RWPE2 (cell line): ENCODE data around the gene ZBTB21.

Experiments used
- ATAC-seq: fragments of 200-7000 bp; cut with Tn5 transposase; 3 replicates; pipeline ENCODE4 v1.9.1; 2021; ENCODE audit warnings: low read depth
- DNase-seq: peaks from one replicate; pipeline ENCODE4 v3.0.0-alpha.2; 2020; ENCODE audit warnings: low spot score
- H3K27ac ChIP-seq: fragments of 450-650 bp; 2 replicates; pipeline ENCODE4 v1.5.1; 2017; ENCODE audit warnings: mild to moderate bottlenecking; ENCODE audit not compliant: poor library complexity, severe bottlenecking
- H3K27me3 ChIP-seq: fragments of 250-450 bp; sonication (Bioruptor Pico); 2 replicates; pipeline ENCODE4 v1.5.1; 2021; ENCODE audit warnings: mild to moderate bottlenecking, moderate library complexity; ENCODE audit not compliant: insufficient read depth, poor library complexity, severe bottlenecking
- H3K36me3 ChIP-seq: fragments of 250-450 bp; sonication (Bioruptor Pico); 2 replicates; pipeline ENCODE4 v1.5.1; 2020; ENCODE audit warnings: low read depth, mild to moderate bottlenecking, moderate library complexity
- H3K4me1 ChIP-seq: fragments of 250-450 bp; sonication (Bioruptor Pico); 2 replicates; pipeline ENCODE4 v1.5.1; 2021; ENCODE audit warnings: mild to moderate bottlenecking, moderate library complexity; ENCODE audit not compliant: insufficient read depth, poor library complexity, severe bottlenecking
- H3K4me3 ChIP-seq: fragments of 250-450 bp; sonication (Bioruptor Pico); 2 replicates; pipeline ENCODE4 v1.5.1; 2021; ENCODE audit warnings: mild to moderate bottlenecking, moderate library complexity; ENCODE audit not compliant: severe bottlenecking
- H3K9me3 ChIP-seq: fragments of 250-450 bp; sonication (Bioruptor Pico); 2 replicates; pipeline ENCODE4 v1.5.1; 2021; ENCODE audit warnings: mild to moderate bottlenecking, moderate library complexity; ENCODE audit not compliant: severe bottlenecking
- CTCF ChIP-seq: fragments of 450-650 bp; IDR thresholded peaks from one replicate; pipeline ENCODE4 v1.5.1; 2017; ENCODE audit warnings: mild to moderate bottlenecking, moderate library complexity; ENCODE audit not compliant: poor library complexity, severe bottlenecking

The ZBTB21 gene

GRCh38 chr21:41979751-41980369 is 30.3 kb downstream of the ZBTB21 start:
- DNase-seq (no peak), ATAC-seq (no peak)
- H3K36me3 ChIP-seq = no peaks in the 10 kb centered on the region
- no peak overlapping the region for H3K27ac ChIP-seq
- no peak overlapping the region for H3K4me3 ChIP-seq
- no peak for TF ChIP-seq CTCF
- no peaks in the 10 kb centered on the region for H3K9me3 ChIP-seq
- H3K27me3 ChIP-seq = no peaks in the 10 kb centered on the region
- H3K4me1 ChIP-seq = no peaks in the 10 kb centered on the region

GRCh38 chr21:41979335-41979734 is 30.8 kb downstream of the ZBTB21 start:
- Histone ChIP-seq H3K36me3 (no peaks in the 10 kb centered on the region), H3K4me3 (no peak overlapping the region), H3K9me3 (no peaks in the 10 kb centered on the region), H3K27me3 (no peaks in the 10 kb centered on the region), H3K27ac (no peak overlapping the region), H3K4me1 (no peaks in the 10 kb centered on the region)
- no peak for TF ChIP-seq CTCF
- ATAC-seq (no peak), DNase-seq (no peak)

- ATAC-seq (no peak), DNase-seq (no peak)
These were observed 32.9 kb downstream of the ZBTB21 start for GRCh38 chr21:41977034-41977950.

GRCh38 chr21:41976611-41977010 is 33.5 kb downstream of the ZBTB21 start:
- Histone ChIP-seq H3K4me1 (no peaks in the 10 kb centered on the region), H3K36me3 (no peaks in the 10 kb centered on the region), H3K4me3 (no peak overlapping the region), H3K27me3 (no peaks in the 10 kb centered on the region), H3K27ac (no peak overlapping the region), H3K9me3 (no peaks in the 10 kb centered on the region)
- DNase-seq (no peak), ATAC-seq (no peak)
- TF ChIP-seq CTCF = no peak

More at GRCh38 chr21:41977034-41977950, 32.9 kb downstream of the ZBTB21 start:
- Histone ChIP-seq H3K36me3 (no peaks in the 10 kb centered on the region), H3K4me3 (no peak overlapping the region), H3K4me1 (no peaks in the 10 kb centered on the region), H3K27me3 (no peaks in the 10 kb centered on the region), H3K27ac (no peak overlapping the region), H3K9me3 (no peaks in the 10 kb centered on the region)
- TF ChIP-seq CTCF = no peak
